OCI-LY1 (cell line): ENCODE measurements around the gene AHCYL1.

Experiments used
- H2AFZ ChIP-seq: fragments of 200-600 bp; sonication (generic), shearing (Covaris generic); 2 replicates; pipeline ENCODE4 v1.6.0; 2014; ENCODE audit warnings: antibody characterized with exemption, mild to moderate bottlenecking, low read length
- H3F3A ChIP-seq: fragments of 200-600 bp; sonication (generic), shearing (Covaris generic); 2 replicates; pipeline ENCODE4 v1.6.0; 2014; ENCODE audit warnings: mild to moderate bottlenecking, antibody characterized with exemption, low read length, moderate library complexity; ENCODE audit not compliant: insufficient read depth
- H3K27ac ChIP-seq: fragments of 200-600 bp; sonication (generic); 2 replicates; pipeline ENCODE4 v1.5.1; 2014; ENCODE audit warnings: low read length, mixed run types, mild to moderate bottlenecking, low read depth; ENCODE audit not compliant: poor library complexity, severe bottlenecking
- H3K27me3 ChIP-seq: fragments of 200-600 bp; sonication (generic); 2 replicates; pipeline ENCODE4 v1.6.0; 2014; ENCODE audit warnings: antibody characterized with exemption, mild to moderate bottlenecking, low read length, moderate library complexity; ENCODE audit not compliant: insufficient read depth
- H3K36me3 ChIP-seq: fragments of 200-600 bp; sonication (generic); 2 replicates; pipeline ENCODE4 v1.6.1; 2014; ENCODE audit warnings: mild to moderate bottlenecking, antibody characterized with exemption, low read length, moderate library complexity, mixed read lengths; ENCODE audit not compliant: insufficient read depth
- H3K4me1 ChIP-seq: fragments of 200-600 bp; sonication (generic); 2 replicates; pipeline ENCODE4 v1.5.1; 2014; ENCODE audit warnings: mild to moderate bottlenecking, low read length, moderate library complexity; ENCODE audit not compliant: insufficient read depth, severe bottlenecking
- H3K4me2 ChIP-seq: fragments of 200-600 bp; sonication (generic), shearing (Covaris generic); 2 replicates; pipeline ENCODE4 v1.6.1; 2014; ENCODE audit warnings: low read length
- H3K4me3 ChIP-seq: fragments of 200-600 bp; sonication (generic); 2 replicates; pipeline ENCODE4 v1.5.1; 2014; ENCODE audit warnings: low read length, low read depth, mild to moderate bottlenecking, mixed read lengths; ENCODE audit not compliant: poor library complexity, severe bottlenecking
- H3K79me2 ChIP-seq: fragments of 200-600 bp; shearing (Covaris generic); 2 replicates; pipeline ENCODE4 v1.6.1; 2016; ENCODE audit warnings: mixed run types, low read length, mixed read lengths; ENCODE audit not compliant: insufficient read depth
- H3K9ac ChIP-seq: fragments of 200-600 bp; sonication (generic), shearing (Covaris generic); 2 replicates; pipeline ENCODE4 v1.6.1; 2014; ENCODE audit warnings: mild to moderate bottlenecking, low read length, mixed read lengths
- H3K9me2 ChIP-seq: fragments of 200-600 bp; sonication (generic), shearing (Covaris generic); 2 replicates; pipeline ENCODE4 v1.6.1; 2014; ENCODE audit warnings: low read depth, mild to moderate bottlenecking, low read length, mixed read lengths
- H3K9me3 ChIP-seq: fragments of 200-600 bp; shearing (Covaris generic); 2 replicates; pipeline ENCODE4 v1.6.1; 2014; ENCODE audit warnings: low read length, mixed read lengths
- H4K20me1 ChIP-seq: fragments of 200-600 bp; sonication (generic), shearing (Covaris generic); 2 replicates; pipeline ENCODE4 v1.6.0; 2016; ENCODE audit warnings: mild to moderate bottlenecking, low read length; ENCODE audit not compliant: insufficient read depth
- CTCF ChIP-seq: fragments of 200-600 bp; sonication (generic), shearing (Covaris generic); IDR thresholded peaks from 2 replicates; pipeline ENCODE4 v1.5.1; 2017; ENCODE audit warnings: mild to moderate bottlenecking, antibody characterized with exemption, low read length, moderate library complexity, mixed read lengths
- EZH2 ChIP-seq: fragments of 200-600 bp; sonication (generic), shearing (Covaris generic); IDR thresholded peaks from 2 replicates; pipeline ENCODE4 v1.8.0; 2017; ENCODE audit warnings: borderline replicate concordance, mixed run types, mild to moderate bottlenecking, antibody characterized with exemption, low read length, moderate library complexity, mixed read lengths

Gene AHCYL1

GRCh38 chr1:109938556-109938955 is 46.0 kb upstream of the AHCYL1 start:
- H3K79me2 ChIP-seq: no peaks in the 10 kb centered on the region
- no peak overlapping the region for H3K4me3 ChIP-seq
- no peak overlapping the region for H3K27ac ChIP-seq
- H4K20me1 ChIP-seq: no peaks in the 10 kb centered on the region
- H3K36me3 ChIP-seq: no peaks in the 10 kb centered on the region
- H3K27me3 ChIP-seq: no peaks in the 10 kb centered on the region
- H3K9me3 ChIP-seq: no peaks in the 10 kb centered on the region
- H3K9me2 ChIP-seq: no peaks in the 10 kb centered on the region
- H3F3A ChIP-seq: no peaks in the 10 kb centered on the region
- TF ChIP-seq EZH2 (no peak), CTCF (no peak)
- H3K9ac ChIP-seq: no peak overlapping the region
- no peaks in the 10 kb centered on the region for H3K4me1 ChIP-seq
- no peak overlapping the region for H2AFZ ChIP-seq
- no peak overlapping the region for H3K4me2 ChIP-seq

GRCh38 chr1:109942434-109942833 is 42.1 kb upstream of the AHCYL1 start:
- Histone ChIP-seq H3K4me2 (no peak overlapping the region), H3K36me3 (no peaks in the 10 kb centered on the region), H3K9ac (no peak overlapping the region), H4K20me1 (no peaks in the 10 kb centered on the region), H3K9me3 (no peaks in the 10 kb centered on the region), H3K27me3 (no peaks in the 10 kb centered on the region), H3K9me2 (no peaks in the 10 kb centered on the region), H3K27ac (no peak overlapping the region), H3K79me2 (no peaks in the 10 kb centered on the region), H3K4me1 (no peaks in the 10 kb centered on the region), H3K4me3 (no peak overlapping the region), H3F3A (no peaks in the 10 kb centered on the region), H2AFZ (no peak overlapping the region)
- no peak for TF ChIP-seq CTCF
- no peak for TF ChIP-seq EZH2

- Histone ChIP-seq H3K27me3 (no peaks in the 10 kb centered on the region), H2AFZ (no peak overlapping the region), H3K27ac (no peak overlapping the region), H4K20me1 (no peaks in the 10 kb centered on the region), H3K9me2 (no peaks in the 10 kb centered on the region), H3K9me3 (no peaks in the 10 kb centered on the region), H3K9ac (no peak overlapping the region), H3F3A (no peaks in the 10 kb centered on the region), H3K79me2 (no peaks in the 10 kb centered on the region), H3K4me1 (no peaks in the 10 kb centered on the region), H3K36me3 (no peaks in the 10 kb centered on the region), H3K4me2 (no peak overlapping the region), H3K4me3 (no peak overlapping the region)
- no peak for TF ChIP-seq CTCF
- TF ChIP-seq EZH2: no peak
Observed at GRCh38 chr1:109944541-109944940, 40.0 kb upstream of the AHCYL1 start.
